ENCODE data around the gene DNAH3.
"Not testable (repeated sequence)": the region's sequence is repeated elsewhere in the genome, so short reads cannot be mapped to it uniquely, and the experiment has no call there.

Gene DNAH3

GRCh38 chr16:21161211-21161610, 10.6 kb upstream of the DNAH3 start:
- peaks cover 3% of the 10 kb centered on the region for H3K27me3 Mint-ChIP-seq
- peaks cover 23% of the 10 kb centered on the region for H3K4me1 Mint-ChIP-seq

GRCh38 chr16:21160276-21160675, 9.6 kb upstream of the DNAH3 start:
- CTCF ChIA-PET: interaction anchor here (0.8 kb wide), 1 partner anchor 140 kb away, joined by 4 read pairs; no protein-coding TSS in a partner anchor
- no peaks in the 10 kb centered on the region for H3K9me3 Mint-ChIP-seq
- H3K36me3 Mint-ChIP-seq: peaks cover 23% of the 10 kb centered on the region
- DNase-seq: no peak
- H3K27me3 Mint-ChIP-seq: peaks cover 3% of the 10 kb centered on the region
- H3K27ac Mint-ChIP-seq: no peak overlapping the region
- H3K4me1 Mint-ChIP-seq: peaks cover 23% of the 10 kb centered on the region
- H3K4me3 Mint-ChIP-seq: no peak overlapping the region

More at GRCh38 chr16:21161211-21161610, 10.6 kb upstream of the DNAH3 start:
- no peak overlapping the region for H3K27ac Mint-ChIP-seq
- H3K4me3 Mint-ChIP-seq: no peak overlapping the region
- no peaks in the 10 kb centered on the region for H3K9me3 Mint-ChIP-seq
- H3K36me3 Mint-ChIP-seq: peaks cover 23% of the 10 kb centered on the region
- CTCF ChIA-PET: interaction anchor here (0.8 kb wide), 1 partner anchor 139 kb away, joined by 4 read pairs; no protein-coding TSS in a partner anchor
- DNase-seq: no peak

- H3K4me1 Mint-ChIP-seq: peaks cover 23% of the 10 kb centered on the region
- H3K4me3 Mint-ChIP-seq: peak overlapping the region; percentile 80
- peak overlapping the region; percentile 28 for H3K27ac Mint-ChIP-seq
- no peaks in the 10 kb centered on the region for H3K9me3 Mint-ChIP-seq
- H3K36me3 Mint-ChIP-seq: peaks cover 19% of the 10 kb centered on the region
- CTCF ChIA-PET: interaction anchor here (1.0 to 1.6 kb wide), 3 partner anchors 118 to 1162 kb away, joined by 3 to 8 read pairs (median 4); no protein-coding TSS in a partner anchor
- peak; percentile 46 for DNase-seq
- H3K27me3 Mint-ChIP-seq: peaks cover 3% of the 10 kb centered on the region
Measured at GRCh38 chr16:21159281-21159951, 8.8 kb upstream of the DNAH3 start.

GRCh38 chr16:21158208-21159110, 7.8 kb upstream of the DNAH3 start, which contains the start of gene LDAF1:
LDAF1 (plus strand) TSS chr16:21158674; CDS start chr16:21161183, 2,509 bp downstream.
- Mint-ChIP-seq H3K27me3 (peaks cover 6% of the 10 kb centered on the region), H3K9me3 (no peaks in the 10 kb centered on the region), H3K36me3 (peaks cover 15% of the 10 kb centered on the region), H3K27ac (peak within 1 kb of the TSS; percentile 77), H3K4me3 (peak within 1 kb of the TSS; percentile 80), H3K4me1 (peaks cover 23% of the 10 kb centered on the region)
- peak; percentile 87 for DNase-seq
- CTCF ChIA-PET: interaction anchor here (1.0 to 2.8 kb wide), 6 partner anchors 30 to 142 kb away, joined by 3 to 10 read pairs (median 4); no protein-coding TSS in a partner anchor

GRCh38 chr16:21157632-21158031, 7.0 kb upstream of the DNAH3 start:
- peaks cover 9% of the 10 kb centered on the region for H3K27me3 Mint-ChIP-seq
- no peak for DNase-seq
- H3K36me3 Mint-ChIP-seq: peaks cover 11% of the 10 kb centered on the region
- H3K4me3 Mint-ChIP-seq: peak overlapping the region; percentile 17
- H3K27ac Mint-ChIP-seq: no peak overlapping the region
- H3K9me3 Mint-ChIP-seq: no peaks in the 10 kb centered on the region
- H3K4me1 Mint-ChIP-seq: peaks cover 23% of the 10 kb centered on the region
- CTCF ChIA-PET: interaction anchor here (0.6 to 2.8 kb wide), 8 partner anchors 9 to 1161 kb away, joined by 3 to 10 read pairs (median 4); no protein-coding TSS in a partner anchor

GRCh38 chr16:21156767-21157467, 6.3 kb upstream of the DNAH3 start:
- H3K27ac Mint-ChIP-seq: no peak overlapping the region
- CTCF ChIA-PET: interaction anchor here (0.6 to 2.8 kb wide), 9 partner anchors 10 to 1162 kb away, joined by 3 to 10 read pairs (median 3); partner anchors contain the start of gene CRYM
- H3K4me1 Mint-ChIP-seq: peaks cover 22% of the 10 kb centered on the region
- H3K36me3 Mint-ChIP-seq: peaks cover 9% of the 10 kb centered on the region
- H3K4me3 Mint-ChIP-seq: no peak overlapping the region
- peaks cover 14% of the 10 kb centered on the region for H3K27me3 Mint-ChIP-seq
- DNase-seq: no peak
- no peaks in the 10 kb centered on the region for H3K9me3 Mint-ChIP-seq

- H3K36me3 Mint-ChIP-seq, H3K27ac Mint-ChIP-seq, H3K4me3 Mint-ChIP-seq, H3K9me3 Mint-ChIP-seq, DNase-seq: not testable (repeated sequence)
- CTCF ChIA-PET: interaction anchor here (1.4 to 2.8 kb wide), 2 partner anchors 122 to 145 kb away, joined by 3 to 10 read pairs; partner anchors contain the start of gene CRYM
- Mint-ChIP-seq H3K4me1 (peaks cover 22% of the 10 kb centered on the region), H3K27me3 (peaks cover 16% of the 10 kb centered on the region)
Measured at GRCh38 chr16:21156011-21156410, 5.4 kb upstream of the DNAH3 start.

- CTCF ChIA-PET: interaction anchor here (0.8 kb wide), 1 partner anchor 303 kb away, joined by 3 read pairs; no protein-coding TSS in a partner anchor
- H3K36me3 Mint-ChIP-seq, H3K4me3 Mint-ChIP-seq, H3K4me1 Mint-ChIP-seq, DNase-seq, H3K9me3 Mint-ChIP-seq, H3K27ac Mint-ChIP-seq: not testable (repeated sequence)
- peaks cover 26% of the 10 kb centered on the region for H3K27me3 Mint-ChIP-seq
Measured at GRCh38 chr16:21153124-21153729, 2.6 kb upstream of the DNAH3 start.

GRCh38 chr16:21152160-21153030, 1.7 kb upstream of the DNAH3 start:
- CTCF ChIA-PET, H3K27ac Mint-ChIP-seq: not testable (repeated sequence)

GRCh38 chr16:21145738-21146137, 4.9 kb downstream of the DNAH3 start:
- Mint-ChIP-seq H3K36me3 (no peaks in the 10 kb centered on the region), H3K27ac (no peak overlapping the region), H3K4me3 (no peak overlapping the region), H3K27me3 (peaks cover 28% of the 10 kb centered on the region), H3K9me3 (no peaks in the 10 kb centered on the region), H3K4me1 (no peaks in the 10 kb centered on the region)
- no peak for DNase-seq
- CTCF ChIA-PET: no interaction called here

More at GRCh38 chr16:21152160-21153030, 1.7 kb upstream of the DNAH3 start:
- H3K9me3 Mint-ChIP-seq, H3K36me3 Mint-ChIP-seq, DNase-seq, H3K4me1 Mint-ChIP-seq, H3K4me3 Mint-ChIP-seq: not testable (repeated sequence)
- H3K27me3 Mint-ChIP-seq: peaks cover 25% of the 10 kb centered on the region

- CTCF ChIA-PET: interaction anchor here (0.6 kb wide), 1 partner anchor 965 kb away, joined by 3 read pairs; no protein-coding TSS in a partner anchor
- H3K27me3 Mint-ChIP-seq: no peaks in the 10 kb centered on the region
- H3K36me3 Mint-ChIP-seq: no peaks in the 10 kb centered on the region
- no peak overlapping the region for H3K27ac Mint-ChIP-seq
- no peak for DNase-seq
- H3K4me3 Mint-ChIP-seq: no peak overlapping the region
- H3K9me3 Mint-ChIP-seq: no peaks in the 10 kb centered on the region
- H3K4me1 Mint-ChIP-seq: no peaks in the 10 kb centered on the region
Measured at GRCh38 chr16:21134053-21134452, 16.6 kb downstream of the DNAH3 start.

- no peak for DNase-seq
- no peaks in the 10 kb centered on the region for H3K9me3 Mint-ChIP-seq
- no peak overlapping the region for H3K27ac Mint-ChIP-seq
- H3K4me1 Mint-ChIP-seq: no peaks in the 10 kb centered on the region
- no peak overlapping the region for H3K4me3 Mint-ChIP-seq
- peaks cover 4% of the 10 kb centered on the region for H3K27me3 Mint-ChIP-seq
- no peaks in the 10 kb centered on the region for H3K36me3 Mint-ChIP-seq
- CTCF ChIA-PET: no interaction called here
Measured at GRCh38 chr16:21130811-21131210, 19.8 kb downstream of the DNAH3 start.
